HL-60 (cell line): Measurements from ENCODE around the gene ATP2B3.

ENCODE experiments used
- GABPA ChIP-seq: IDR thresholded peaks from 2 replicates; pipeline ENCODE4 v1.6.1; 2012; ENCODE audit warnings: low read depth
- TF ChIP-seq, protein P1 (sequence below): IDR thresholded peaks from one replicate; pipeline ENCODE4 v1.5.1; 2011; ENCODE audit warnings: low read length, control low read depth, inconsistent platforms; ENCODE audit not compliant: insufficient read depth

- TF ChIP-seq, protein P1, sequence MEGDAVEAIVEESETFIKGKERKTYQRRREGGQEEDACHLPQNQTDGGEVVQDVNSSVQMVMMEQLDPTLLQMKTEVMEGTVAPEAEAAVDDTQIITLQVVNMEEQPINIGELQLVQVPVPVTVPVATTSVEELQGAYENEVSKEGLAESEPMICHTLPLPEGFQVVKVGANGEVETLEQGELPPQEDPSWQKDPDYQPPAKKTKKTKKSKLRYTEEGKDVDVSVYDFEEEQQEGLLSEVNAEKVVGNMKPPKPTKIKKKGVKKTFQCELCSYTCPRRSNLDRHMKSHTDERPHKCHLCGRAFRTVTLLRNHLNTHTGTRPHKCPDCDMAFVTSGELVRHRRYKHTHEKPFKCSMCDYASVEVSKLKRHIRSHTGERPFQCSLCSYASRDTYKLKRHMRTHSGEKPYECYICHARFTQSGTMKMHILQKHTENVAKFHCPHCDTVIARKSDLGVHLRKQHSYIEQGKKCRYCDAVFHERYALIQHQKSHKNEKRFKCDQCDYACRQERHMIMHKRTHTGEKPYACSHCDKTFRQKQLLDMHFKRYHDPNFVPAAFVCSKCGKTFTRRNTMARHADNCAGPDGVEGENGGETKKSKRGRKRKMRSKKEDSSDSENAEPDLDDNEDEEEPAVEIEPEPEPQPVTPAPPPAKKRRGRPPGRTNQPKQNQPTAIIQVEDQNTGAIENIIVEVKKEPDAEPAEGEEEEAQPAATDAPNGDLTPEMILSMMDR = no peak
- TF ChIP-seq GABPA = no peak
Observed at GRCh38 chrX:153495903-153496589, 21.4 kb upstream of the ATP2B3 start.
